ENCODE results near the gene MYO1A.

The MYO1A gene

DNA sequence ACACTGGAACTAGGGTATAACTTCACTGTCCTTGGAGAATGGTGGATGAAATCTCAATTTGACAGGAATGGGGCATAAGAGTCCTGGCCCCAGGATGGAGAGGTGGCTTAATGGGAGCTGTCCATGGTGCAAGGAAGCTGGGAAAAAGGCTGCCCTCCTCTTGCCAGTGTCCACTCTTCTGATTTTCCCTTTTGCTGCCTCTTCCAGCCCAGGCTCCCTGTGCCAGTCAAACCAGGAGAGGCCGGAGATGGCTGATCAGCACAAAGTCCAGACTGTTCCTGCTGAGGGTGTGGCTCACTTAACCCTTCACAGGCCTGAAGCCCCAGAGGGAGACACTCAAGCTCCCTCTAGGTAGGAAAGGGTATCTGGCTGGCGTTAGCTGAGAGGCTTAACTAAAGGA, at the start of gene MYO1A:
TSS of gene MYO1A (minus strand) at position 240 of the 400 bp plus-strand sequence. CDS start 1,806 bp downstream, outside the sequence.
- no peak for DNase-seq

DNA sequence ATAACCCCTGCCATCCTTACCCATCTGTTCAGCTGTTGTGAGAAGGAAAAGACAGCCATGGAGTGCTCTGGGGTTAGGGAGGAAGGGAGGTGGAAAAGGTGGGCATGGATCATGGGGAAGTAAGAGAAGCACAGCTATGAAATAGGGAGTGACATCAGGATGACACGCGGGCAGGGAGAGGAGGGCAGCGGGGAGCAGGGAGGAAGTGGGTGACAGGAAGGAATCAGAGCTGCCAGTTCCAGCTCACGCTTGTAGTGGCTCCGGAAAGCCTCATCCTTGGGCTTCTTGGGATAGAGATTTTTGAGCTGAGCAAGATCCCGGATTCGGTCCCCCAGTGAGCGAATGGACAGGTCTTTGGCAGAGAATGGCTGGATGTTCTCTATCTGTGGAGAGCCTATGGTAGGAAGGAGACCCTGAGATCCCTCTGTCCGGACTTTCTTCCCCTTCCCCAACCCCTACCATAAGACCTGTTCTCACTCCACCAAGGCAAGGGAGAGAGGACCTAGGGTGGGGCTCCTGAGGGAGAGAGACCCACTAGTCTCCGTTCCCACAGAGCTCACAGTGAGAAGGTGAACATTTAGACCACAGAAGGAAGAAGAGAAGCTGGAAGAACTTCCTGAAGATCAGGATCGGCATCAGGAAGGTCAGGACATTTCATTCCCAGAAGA, 49.3 kb upstream of the MYO1A start:
- DNase-seq, result no peak

DNA sequence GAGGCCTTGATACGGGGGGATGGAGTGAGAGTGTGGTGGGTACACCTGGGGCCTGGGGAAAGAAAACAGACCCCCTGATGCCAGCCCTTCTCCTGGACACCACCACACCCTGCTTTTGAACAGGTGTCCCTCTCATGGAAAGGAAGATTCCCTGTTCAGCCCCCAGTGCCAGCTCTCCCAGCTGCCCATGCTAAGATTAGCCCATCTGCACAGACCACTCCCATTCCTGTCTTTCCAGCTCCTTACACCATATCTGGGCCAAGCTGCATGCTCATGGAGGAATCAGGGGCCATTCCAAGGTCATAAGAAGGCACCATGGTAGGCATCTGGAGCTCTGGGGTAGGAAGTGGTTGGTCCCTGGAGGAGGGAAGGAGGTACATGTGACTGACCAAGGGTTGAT, 48.6 kb upstream of the MYO1A start:
- no peak for DNase-seq

DNA sequence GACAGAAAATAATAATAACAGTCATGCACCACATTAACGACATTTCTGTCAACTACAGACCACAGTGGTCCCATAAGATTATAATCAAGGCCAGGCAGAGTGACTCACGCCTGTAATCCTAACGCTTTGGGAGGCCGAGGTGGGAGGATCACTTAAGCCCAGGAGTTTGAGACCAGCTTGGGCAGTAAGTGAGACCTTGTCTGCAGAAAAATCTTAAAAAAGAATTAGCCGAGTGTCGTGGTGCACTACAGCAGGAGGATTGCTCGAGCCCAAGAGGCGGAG, 47.6 kb upstream of the MYO1A start:
- no peak for DNase-seq

DNA sequence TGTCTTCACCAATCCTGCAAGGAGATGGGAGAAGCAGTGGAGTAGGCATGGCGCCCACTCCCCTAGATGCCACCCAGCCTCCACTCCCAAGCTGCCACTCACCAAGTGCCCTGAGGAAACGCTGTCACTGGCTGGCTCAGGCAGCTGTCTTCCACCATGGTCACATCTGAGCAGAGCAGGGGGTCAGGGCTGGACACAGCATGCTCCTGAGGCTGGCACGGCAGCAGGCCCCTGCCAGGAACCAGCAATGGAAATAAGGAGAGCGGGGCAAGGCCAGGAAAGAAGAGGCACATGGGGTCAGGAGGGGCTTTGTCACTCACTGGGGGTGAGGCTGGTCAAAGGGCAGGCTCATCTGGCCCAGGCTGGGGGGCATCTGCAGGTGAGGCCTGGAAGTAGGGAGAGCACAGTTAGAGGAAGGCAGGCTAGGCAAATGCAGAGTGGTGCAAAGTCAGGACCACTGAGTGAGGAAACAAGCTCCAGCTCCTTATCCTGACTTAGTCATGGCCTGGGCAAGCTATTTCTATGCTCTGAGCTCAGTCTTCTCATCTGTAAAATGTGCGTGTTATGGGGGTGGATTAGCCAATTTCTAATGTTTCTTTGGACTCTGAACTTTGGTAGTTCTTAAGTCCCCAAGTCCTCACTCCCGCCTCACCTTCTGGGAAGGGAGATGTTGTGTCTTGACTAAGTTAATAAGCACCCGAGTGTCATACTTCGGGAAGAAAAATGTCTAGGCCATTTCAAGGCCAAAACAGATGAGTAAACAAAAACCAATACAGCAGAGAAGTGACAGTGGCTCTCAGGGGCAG, 47.0 kb upstream of the MYO1A start:
- no peak for DNase-seq

DNA sequence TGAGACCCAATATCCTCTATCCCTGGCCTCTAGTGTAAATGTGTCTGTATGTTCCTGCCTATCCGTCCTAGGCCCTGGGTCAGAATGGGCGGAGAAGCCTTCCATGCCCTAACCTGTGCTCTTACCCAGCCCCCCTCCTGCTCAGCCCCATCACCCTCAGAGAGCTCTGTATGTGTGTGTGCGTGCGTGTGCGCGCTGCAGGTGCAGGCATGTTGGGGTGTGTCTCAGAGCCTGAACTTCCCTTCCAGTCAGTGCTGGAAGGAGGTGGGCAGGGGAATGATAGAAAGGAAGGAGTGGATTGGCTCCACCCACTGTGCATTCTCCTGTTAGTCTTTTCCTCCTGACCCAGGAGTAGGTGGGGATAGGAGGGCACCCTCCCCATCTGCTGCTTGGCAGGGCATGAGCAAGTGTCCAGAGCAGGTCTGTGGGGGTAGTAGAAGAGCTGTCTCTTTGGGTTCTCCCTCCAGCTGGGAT, 46.2 kb upstream of the MYO1A start:
- DNase-seq, result no peak

DNA sequence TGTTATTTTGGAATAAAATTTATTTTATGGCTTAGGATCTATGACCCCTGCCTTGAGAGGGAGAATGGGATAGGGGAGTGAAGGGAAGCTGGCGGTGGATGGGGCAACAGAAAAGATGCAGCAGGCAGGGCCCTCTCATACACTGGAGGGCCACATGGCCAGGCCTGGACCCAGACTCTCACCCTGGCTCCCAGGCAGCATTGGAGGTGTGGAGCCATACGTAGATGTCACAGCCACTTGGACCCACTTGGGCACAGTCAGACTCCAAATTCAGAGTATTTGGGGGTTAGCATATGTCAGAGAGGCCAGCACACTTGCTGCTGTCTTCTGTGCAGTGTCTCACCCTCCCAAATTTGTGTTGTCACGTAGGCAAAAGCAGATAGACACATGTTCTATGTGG, 45.5 kb upstream of the MYO1A start:
- DNase-seq, result no peak

DNA sequence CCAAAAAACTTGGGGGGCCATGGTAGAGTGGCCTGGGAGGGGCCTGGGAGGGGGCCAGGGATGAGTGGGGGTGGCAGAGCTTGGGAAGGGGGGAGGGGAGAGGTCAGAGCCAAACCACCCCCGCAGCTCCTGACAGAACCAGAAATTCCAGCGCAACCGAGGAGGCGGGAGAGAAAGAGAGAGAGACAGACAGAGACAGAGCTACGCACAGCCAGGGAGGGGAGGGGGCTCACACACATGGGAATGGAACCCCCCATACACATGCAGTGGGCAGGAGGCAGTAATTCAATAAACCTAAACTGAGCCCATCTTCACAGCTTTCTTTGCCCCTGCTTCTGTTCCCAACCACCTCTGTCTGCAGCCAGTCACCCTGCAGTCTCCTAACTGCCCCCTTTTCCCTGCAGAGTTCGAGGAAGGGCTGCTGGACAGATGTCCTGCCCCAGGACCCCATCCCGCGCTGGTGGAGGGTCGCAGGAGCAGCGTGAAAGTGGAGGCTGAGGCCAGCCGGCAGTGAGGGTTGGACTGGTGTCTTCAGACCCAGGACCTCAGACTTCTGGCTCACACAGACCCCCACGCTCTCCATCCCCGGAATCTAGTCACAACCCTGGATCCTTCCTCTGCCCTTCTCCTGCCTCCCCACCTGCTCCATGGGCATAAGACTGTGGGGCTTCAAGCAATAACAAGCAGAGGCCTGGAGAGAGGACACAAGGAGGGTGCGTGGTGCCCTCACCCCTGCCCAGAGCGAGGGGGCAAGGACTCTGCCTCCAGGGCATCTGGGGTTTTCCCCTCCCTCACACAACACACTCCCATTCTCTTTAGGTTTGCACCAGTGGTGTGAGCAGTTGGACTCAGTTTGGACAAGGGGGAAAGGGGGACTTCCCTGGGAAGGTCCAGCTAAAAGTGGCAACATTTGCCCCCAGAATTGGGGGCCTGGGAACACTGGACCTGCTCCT, 44.6 kb upstream of the MYO1A start:
- DNase-seq, result no peak

DNA sequence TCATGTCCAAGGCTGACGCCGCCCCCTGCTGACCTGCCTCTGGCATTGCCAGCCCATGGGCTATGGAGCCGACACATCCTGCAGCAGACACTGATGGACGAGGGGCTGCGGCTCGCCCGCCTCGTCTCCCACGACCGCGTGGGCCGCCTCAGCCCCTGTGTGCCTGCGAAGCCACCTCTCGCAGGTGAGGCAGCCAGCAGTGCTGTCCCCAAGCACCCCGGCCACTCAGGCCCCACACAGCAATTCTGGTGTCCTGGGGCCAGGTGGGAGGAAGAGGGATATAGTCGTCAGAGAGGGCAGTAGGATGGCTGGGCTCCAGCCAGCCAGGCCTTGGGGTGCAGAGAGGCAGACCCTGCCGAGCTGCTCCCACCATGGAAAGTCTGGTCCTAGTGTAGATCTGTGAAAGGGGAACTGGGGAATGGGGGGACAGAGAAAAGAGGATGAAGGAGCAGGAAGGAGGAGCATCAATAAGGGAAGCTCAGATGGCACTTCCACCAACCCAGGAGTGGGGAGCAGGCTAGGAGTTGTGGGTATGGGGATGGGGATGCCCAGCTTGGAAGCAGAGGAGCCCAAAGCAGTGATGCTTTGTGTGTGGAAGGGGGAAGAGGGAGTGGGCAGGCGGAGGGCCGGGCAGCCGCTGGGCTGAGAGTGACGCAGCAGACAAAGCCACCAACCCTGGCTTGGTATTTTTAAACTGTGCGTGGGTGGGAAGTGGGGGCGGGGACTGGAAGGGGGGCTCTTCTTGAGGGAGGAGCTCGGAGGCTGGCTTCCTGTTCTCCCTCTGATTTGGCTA, 43.7 kb upstream of the MYO1A start:
- DNase-seq, result peak; percentile 65 to 69

DNA sequence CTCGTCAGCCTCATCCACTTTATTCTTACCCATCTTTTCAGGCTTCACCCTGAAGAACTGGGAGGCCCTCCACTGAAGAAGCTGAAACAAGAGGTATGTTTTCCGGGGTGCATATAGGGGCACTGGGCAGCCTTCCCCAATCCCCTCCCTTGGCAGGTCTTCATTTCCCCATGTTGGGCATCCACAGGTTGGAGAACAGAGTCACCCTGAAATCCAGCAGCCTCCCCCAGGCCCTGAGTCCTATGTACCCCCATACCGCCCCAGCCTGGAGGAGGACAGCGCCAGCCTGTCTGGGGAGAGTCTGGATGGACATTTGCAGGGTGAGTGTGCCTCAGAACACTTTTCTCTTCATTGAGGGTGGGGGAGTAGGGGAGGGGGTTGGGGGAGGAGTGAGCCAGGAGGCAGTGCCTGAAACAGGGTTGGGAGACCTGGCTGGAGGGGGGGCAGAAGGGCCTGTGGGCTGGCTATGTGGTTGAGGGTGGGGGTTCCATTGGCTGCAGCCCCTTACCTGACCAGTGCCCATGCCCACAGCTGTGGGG, 43.0 kb upstream of the MYO1A start:
- no peak for DNase-seq

DNA sequence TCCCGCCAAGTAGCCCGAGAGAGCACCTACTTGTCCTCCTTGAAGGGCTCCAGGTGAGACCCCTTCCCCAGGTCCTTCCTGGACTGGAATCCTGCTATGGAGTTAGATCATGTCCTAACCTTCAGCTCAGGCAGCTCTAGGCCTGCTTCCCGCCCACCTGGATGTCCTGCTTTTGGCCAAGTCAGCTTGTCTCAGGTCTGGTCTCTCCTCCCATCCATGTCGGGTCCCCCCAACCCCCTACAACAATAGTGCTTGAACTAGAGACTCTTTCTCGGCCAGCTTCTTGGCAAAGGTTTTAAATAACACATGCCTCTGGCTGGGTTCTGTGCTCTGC, 42.6 kb upstream of the MYO1A start:
- no peak for DNase-seq

DNA sequence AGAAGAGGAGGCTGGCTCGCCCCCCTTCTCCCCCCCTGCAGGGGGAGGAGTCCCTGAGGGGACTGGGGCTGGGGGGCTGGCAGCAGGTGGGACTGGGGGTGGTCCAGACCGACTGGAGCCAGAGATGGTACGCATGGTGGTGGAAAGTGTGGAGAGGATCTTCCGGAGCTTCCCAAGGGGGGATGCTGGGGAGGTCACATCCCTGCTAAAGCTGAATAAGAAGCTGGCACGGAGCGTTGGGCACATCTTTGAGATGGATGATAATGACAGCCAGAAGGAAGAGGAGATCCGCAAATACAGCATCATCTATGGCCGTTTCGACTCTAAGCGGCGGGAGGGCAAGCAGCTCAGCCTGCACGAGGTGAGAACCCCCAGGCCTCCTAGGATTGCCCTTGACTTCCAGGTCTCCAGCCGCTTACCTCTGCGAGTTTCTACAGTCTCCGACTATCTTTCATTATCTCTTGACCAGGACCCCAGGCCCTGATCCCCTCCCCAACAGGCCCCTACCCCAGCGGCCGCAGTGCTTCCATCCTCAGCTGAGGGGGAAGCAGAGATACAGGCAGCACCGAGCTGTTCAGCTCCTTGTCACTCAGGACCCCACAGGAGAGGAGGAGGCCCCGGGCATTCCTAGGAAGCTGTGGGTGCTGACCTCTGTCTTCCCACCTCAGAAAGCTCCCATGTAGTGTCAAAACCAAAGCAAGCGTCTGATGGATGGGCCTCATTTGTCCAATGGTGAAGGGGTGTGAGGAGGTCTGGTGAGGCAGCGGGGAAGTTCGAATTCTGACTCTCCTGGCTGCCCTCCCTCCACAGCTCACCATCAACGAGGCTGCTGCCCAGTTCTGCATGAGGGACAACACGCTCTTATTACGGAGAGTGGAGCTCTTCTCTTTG, 42.0 kb upstream of the MYO1A start:
- DNase-seq, result no peak

DNA sequence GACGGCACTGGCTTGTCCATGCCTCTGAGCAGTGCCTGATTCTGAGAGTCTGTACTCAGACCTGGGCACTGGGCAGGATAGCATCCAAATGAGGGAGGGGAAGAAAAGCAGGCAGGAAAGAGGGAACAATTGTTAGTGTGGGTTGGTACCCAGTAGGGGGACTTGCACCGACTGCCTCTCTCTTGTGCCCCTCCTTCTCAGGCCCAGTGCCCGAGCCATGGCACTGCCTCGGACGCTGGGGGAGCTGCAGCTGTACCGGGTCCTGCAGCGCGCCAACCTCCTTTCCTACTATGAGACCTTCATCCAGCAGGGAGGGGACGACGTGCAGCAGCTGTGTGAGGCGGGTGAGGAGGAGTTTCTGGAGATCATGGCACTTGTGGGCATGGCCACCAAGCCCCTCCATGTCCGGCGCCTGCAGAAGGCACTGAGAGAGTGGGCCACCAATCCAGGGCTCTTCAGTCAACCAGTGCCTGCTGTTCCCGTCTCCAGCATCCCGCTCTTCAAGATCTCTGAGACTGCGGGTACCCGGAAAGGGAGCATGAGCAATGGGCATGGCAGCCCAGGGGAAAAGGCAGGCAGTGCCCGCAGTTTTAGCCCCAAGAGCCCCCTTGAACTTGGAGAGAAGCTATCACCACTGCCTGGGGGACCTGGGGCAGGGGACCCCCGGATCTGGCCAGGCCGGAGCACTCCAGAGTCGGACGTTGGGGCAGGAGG, 41.2 kb upstream of the MYO1A start:
- DNase-seq, result no peak

DNA sequence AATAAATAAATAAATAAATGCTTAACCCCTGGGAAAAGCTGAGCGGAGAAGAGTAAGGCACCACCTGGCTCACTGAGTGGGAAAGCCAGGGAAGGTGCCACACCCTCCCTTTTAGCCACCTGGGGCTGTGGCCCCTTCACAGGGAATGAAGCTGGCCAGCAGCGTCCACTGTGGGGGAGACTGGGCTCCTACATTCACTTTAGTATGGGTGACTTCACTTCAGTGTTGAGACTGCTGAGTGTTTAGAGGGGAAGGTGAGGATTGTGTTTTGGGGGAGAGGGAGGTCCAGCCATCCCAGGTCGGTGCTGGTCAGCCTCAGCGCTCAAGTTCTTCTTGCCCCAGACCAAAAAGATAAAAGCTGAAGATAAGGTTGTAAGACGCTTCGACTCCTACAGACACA, 40.6 kb upstream of the MYO1A start:
- DNase-seq, result no peak

DNA sequence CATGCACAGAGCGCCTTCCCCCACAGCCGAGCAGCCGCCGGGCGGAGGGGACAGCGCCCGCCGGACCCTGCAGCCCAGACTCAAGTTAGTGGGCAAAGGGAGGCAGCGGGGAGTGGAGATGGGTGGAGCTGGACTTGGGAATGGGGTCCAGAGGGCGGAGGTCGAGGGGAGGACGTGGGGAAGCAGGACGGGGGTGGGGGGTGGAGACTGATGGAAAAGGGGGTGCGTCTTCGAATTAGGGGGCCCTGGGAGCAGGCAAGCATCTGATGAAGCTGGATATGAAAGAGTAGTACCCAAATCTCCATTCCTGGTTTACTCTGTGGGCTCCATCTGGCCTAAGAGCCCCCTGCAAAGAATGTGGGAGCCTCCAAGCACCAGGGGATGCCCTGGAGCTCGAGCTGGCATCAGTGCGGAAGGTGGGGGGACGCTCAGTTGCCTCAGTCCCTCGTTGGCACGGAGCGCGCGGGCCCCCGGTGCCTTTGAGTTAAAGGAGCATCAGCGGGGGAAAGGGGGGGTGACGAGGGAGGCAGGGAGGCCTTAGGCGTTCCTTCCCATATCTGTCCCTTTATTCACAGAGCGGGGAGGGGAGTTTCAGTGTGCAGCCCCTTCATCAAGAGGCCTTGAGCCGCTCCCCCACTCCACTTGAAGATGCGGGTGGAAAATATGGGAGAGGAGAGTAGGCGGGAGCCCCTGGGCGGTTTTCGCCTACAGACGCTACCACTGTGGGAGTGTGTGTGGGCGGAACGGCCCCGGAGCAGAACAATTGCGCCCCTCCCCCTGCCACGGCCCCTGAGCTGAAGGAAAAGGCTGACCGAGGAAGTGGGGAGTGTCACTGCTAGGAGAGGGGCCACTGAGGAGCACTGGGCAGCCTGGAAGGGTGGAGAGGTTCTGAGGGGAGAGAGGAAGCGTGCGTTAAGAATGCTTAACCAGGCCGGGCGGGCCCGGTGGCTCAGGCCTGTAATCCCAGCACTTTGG, 39.6 kb upstream of the MYO1A start:
- DNase-seq, result peak; percentile 36 to 43

DNA sequence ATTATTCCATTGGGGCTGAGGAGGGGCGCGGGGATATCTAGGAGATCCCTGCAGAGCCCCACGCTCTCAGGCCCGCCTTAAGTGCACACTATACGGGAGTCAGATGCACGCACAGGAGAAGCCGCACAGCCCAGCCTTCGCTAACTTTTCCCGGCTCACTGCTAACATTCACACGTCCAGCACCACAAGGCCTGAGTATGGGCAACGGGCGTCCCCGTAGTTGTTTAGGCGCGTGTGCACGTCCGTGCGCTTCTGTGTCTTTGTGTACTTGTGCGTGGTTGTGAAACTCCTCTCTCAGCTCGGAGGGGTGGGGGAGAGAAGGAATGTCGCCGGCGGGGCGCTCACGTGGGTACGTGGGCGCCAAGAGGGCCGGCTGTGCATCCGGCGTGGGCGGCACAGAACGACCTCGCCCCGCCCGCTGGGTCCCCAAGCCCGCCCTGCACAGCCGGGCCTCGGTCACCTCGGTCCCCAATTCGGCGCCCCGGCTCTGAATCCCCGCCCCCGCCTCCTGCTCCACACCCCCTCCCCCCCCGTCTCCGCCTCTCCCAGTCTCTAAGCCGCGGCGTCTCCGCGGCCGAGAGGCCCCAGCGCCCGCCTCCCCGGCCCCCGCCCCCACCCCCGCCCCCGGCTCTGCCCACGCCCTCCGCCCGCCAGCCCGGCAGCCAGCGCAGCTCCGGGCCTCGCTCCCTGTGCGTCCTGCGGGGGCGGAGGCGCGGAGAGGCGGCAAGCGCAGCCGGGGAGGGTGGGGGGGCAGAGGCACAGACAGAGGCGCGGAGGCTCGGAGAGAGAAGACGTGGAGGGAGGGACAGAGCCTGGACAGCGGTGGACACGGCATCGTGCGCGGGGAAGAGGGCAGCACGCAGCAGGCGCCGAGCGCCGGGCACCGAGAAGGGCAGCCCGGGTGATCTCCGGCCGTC, 38.7 kb upstream of the MYO1A start, which contains the start of gene NAB2:
TSS of gene NAB2 (plus strand) at position 761 of the 917 bp plus-strand sequence. CDS start 158 bp downstream, outside the sequence.
- DNase-seq, result peak; percentile 94 to 96

DNA sequence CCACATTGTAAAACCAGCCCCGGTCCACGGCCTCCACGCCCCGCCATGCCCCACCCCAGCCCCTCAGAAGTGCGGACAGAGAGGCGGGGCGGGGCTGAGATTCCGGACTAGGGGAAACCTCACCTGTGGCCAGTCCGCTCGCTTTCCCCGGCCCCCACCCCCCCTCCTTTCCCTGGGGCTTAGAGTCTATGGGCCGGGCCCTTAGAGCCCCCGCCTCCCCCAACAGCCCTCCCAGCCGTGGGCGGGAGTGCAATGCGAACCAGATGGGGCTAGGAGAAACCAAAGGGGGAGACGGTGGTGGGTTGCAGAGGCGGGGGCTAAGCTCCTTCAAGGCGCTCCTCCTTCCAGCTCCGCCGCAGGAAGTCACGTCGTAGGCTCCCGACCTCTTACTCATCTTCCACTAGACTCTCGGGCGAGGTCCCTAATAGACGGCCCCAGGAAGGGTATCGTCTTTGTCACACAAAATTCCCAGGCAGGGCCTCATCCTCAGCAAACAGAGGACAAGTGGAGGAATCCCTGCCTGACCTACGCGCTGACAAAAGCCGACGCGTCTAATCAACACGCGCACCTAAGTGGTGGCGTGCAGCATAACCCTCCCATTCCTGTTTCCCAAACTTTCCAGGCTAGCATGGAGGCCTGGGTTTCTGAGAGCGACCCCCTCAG, 37.9 kb upstream of the MYO1A start:
- DNase-seq, result peak; percentile 79 to 82
